GM19372 (cell line): Measurements from ENCODE around the gene OAF.
A peak's percentile ranks its signal among the peaks of the same experiment; 100 is the strongest.
"Not testable (repeated sequence)": the region's sequence is repeated elsewhere in the genome, so short reads cannot be mapped to it uniquely, and the experiment has no call there.

Experiments used
- ATAC-seq: cut with Tn5 transposase; IDR thresholded peaks from one replicate; pipeline ENCODE4 v1.9.1; 2021; ENCODE audit warnings: mild to moderate bottlenecking, low read depth, moderate library complexity; ENCODE audit not compliant: unreplicated experiment

The OAF gene

GRCh38 chr11:120210626-120211521, at the start of gene OAF:
Gene OAF (plus strand): TSS chr11:120211032. CDS start chr11:120211280, 248 bp downstream.
- ATAC-seq, result peak; percentile 87

DNA sequence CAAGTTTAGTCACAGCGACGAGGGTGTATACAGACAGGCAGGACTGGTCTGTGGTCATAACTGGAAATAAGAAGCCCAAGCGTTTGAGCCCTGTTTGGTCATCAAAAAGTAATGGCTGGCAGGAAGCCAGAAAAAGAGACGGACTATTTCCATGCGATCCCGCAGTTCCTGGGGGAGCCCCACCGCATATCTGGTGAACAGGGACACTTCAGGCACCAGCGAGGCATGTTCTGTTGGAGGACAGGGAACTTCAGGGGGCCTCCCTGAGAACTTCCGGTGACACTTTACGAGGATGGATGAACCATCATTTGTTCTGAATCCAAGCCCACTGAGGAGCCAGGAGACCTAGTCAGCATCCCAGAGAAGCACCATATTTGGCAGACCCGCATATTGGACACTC, 43.2 kb upstream of the OAF start:
- ATAC-seq, result no peak

DNA sequence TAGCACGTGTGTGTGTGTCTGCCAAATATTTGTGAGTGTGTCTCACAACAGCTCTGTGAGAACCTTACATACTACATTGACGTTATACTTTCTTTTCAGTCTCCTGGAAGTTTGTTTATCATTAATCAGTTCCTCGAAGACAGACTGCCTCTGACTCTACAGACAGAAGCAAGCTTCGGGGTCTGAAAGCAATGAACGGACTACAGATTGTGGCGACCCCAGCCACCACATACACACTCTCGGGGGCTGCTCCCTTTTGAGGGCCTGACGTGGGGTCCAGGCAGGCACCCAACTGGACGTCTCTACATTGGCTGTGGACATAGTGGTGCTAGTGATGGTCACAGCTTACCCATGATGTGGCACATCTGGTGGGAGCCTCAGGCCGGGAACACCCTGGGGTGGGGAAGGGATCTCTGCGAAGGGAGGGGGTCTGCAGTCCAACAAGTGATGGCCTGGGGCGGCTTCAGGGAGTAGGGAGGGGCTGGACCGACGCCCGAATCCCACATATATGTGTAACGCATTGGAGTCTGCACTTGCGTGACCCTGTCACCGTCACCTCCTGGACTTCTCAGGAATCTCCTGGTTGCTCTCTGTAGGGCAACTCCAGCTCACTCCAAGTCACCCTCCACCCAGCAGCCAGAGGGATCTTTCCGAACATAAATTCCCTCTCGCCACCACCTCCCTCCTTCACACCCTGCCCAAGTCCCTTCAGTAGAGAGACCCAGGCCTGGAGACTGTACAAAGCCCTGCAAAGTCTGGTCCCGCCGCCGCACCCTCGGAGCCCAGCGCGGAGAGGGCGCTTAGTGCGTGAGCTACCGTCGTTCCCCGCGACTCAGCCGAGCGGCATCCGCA, 42.5 kb upstream of the OAF start:
- ATAC-seq, result no peak

GRCh38 chr11:120168960-120169681, 41.7 kb upstream of the OAF start:
- ATAC-seq, result peak; percentile 70

GRCh38 chr11:120169981-120170698, 40.7 kb upstream of the OAF start:
- no peak for ATAC-seq

- ATAC-seq, result no peak
Observed at GRCh38 chr11:120170741-120171261, 40.0 kb upstream of the OAF start.

- ATAC-seq, result peak; percentile 50
Observed at GRCh38 chr11:120172054-120172911, 38.5 kb upstream of the OAF start.

DNA sequence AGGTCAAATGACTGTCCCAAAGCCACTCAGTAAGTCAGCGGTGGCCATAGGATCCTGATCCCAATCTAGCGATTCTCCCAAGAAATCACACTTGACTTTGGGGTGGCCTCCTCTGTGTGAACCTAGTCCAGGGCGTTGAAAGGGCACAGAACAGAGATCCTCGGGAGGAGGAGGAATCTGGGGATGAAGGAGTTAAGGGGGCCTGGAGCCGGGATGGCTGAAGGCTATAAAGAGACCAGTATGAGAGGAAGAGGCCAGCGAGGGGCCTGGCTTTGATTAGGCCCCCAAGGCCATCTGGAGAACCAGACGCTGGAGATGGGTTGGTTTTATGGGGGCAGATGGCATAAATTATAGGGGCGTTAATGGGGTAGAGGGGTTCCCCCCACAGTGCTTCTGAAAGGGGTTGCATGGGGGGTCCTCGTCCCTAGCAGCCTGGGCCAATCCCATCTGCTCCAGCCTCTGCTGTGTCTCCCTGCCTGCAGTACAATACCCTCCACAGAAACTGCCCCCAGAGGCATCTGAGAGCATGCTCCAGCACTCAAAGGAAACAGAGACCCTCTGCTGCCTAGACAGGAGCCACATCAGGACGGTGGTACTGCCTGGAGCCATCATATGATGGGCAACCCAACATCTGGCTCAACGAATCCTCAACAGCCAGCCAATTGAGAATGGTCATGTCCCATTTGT, 37.7 kb upstream of the OAF start:
- ATAC-seq, result no peak

DNA sequence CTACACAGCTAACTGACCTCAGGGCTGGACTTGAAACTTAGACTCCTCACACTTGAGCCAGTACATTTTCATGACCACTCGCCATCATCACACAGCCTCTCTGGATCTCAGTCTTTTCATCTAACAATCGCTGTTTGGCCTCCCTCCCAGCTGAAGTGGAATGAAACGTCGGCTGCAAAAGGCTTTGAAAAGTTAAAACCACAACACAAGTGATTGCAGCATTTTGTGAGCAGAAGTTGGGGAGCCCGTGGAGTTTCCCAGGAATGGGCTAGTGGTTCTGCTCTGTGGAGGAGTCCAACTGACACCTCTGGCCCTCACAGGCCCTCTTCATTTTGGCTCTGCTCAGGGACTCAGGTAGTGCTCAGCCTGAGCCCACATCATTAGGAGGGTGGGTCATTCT, 37.0 kb upstream of the OAF start:
- no peak for ATAC-seq

DNA sequence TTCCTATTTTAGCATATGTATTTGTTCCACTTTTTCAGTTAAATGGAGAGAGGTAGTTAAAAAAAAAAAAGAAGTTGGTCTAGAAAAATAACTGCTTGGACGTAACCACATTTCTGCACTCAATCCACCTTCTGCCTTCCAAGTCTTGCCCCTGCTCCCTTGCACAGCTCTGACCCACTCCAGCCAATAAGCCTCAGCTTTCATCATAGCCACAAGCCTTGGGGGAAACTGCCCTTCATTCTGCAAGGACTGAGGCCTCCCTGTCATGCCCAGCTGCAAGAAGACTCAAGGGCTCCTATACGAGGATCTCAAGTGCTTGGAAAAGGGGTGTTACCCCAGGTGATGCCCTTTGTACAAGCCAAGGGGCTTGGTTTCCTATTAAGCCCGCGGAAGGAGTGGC, 36.0 kb upstream of the OAF start:
- ATAC-seq, result no peak

GRCh38 chr11:120178561-120179056, 32.2 kb upstream of the OAF start:
- no peak for ATAC-seq

- no peak for ATAC-seq
Observed at GRCh38 chr11:120179057-120179672, 31.7 kb upstream of the OAF start.

- not testable (repeated sequence) for ATAC-seq
Observed at GRCh38 chr11:120180063-120180462, 30.8 kb upstream of the OAF start.

DNA sequence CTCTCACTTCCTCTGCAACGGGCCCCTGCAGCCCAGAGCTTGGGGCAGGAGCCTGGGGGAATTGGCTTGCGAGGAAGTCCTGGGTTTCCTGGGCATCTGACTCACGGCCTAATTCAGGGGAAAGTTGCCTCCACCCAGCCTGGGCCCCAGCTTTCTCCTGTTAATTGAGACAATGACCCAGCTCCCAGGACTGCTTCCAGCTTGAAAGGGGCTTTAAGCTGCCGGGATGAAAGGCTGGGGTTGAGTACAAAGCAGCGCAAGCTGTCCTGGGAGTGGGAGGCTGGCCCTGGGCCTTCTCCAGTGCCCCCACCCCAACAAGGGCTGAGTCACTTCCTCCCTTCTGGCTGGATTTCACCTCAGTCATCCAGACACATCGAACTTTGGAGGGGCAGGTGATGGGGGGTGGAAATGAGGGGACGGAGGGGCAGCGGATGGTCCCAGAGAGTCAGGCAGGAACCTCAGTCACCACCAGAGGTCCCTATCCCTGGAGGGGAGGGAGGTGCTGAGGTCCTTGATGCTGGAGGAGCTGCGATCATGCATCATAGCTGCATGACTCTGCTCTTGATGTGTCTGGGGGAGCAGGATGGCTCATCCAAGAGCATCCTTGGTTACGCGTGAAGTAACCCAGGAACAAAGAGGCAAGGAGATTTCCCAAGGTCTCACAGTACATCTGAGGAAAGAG, 30.1 kb upstream of the OAF start:
- ATAC-seq, result no peak

- no peak for ATAC-seq
Observed at GRCh38 chr11:120181376-120181975, 29.4 kb upstream of the OAF start.

DNA sequence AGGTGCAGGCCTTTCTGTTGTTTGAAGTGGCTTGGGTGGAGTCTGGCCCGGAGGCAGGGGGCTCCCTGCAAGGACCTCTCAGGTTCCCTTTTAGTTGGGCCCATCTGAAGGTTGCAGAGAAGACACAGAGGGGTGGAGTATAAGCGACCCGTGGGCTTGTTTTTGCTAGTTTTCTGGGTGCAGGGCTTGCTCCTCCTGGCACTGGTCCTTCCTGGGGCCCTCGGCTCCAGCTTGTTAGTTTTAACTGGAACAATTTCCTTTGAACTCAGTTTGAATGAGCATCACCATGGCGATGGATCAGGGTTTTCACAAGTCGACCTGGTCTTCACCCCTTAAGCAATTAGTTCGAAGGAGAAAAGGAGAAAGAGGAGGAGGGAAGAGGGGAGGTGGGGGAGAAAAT, 28.5 kb upstream of the OAF start:
- no peak for ATAC-seq
